ENCODE data around the gene DUXB. TPM values are rescaled to one million over a fixed set of nuclear protein-coding genes. Genes with fewer than 3 reads are reported as not detected.

The DUXB gene, protein sequence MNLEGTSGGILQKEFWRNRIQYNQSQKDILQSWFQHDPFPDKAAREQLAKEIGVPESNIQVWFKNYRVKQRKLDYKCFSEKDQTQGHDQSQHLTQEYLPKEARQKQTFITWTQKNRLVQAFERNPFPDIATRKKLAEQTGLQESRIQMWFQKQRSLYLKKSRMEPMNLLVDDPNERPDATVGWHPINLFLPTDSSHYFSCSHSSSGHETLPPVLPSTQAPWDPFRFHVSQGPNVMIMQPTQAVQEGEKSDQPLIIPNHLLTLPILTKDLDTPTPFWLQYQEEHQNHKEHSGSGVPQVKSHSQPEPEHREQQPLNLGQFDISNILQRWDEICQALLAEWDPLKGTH
- total RNA-seq (not detected in 2 replicates), polyA plus RNA-seq (0.37 TPM in 1 of 2 replicates, not detected in the other)

DNA sequence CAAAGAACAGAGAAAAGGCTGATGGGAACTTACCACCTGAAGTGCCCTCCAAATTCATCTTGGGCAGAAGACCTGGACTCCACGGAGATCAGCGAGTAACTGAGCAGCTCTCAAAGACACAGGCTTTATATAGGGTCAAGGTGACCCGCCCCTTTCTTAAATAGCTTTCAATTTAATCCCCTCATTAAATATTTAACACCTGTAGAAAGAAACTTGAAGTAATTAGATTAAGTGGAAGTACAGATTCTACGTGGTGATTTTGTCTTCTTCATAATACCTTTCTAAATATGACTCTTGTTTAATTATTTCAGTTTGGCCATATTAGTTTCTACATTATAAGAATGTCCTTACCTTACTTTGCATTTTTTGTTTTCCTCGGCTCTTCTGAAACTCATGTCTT is at the start of gene DUXB:
Gene DUXB (minus strand): TSS at position 101 of the 400 bp plus-strand sequence. CDS start 43 bp downstream, at position 58.
- TF ChIP-seq, protein P1, sequence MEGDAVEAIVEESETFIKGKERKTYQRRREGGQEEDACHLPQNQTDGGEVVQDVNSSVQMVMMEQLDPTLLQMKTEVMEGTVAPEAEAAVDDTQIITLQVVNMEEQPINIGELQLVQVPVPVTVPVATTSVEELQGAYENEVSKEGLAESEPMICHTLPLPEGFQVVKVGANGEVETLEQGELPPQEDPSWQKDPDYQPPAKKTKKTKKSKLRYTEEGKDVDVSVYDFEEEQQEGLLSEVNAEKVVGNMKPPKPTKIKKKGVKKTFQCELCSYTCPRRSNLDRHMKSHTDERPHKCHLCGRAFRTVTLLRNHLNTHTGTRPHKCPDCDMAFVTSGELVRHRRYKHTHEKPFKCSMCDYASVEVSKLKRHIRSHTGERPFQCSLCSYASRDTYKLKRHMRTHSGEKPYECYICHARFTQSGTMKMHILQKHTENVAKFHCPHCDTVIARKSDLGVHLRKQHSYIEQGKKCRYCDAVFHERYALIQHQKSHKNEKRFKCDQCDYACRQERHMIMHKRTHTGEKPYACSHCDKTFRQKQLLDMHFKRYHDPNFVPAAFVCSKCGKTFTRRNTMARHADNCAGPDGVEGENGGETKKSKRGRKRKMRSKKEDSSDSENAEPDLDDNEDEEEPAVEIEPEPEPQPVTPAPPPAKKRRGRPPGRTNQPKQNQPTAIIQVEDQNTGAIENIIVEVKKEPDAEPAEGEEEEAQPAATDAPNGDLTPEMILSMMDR (IDR thresholded peaks at IDR 0.05; ENCODE audit: low read depth, low read length) = no peak

DNA sequence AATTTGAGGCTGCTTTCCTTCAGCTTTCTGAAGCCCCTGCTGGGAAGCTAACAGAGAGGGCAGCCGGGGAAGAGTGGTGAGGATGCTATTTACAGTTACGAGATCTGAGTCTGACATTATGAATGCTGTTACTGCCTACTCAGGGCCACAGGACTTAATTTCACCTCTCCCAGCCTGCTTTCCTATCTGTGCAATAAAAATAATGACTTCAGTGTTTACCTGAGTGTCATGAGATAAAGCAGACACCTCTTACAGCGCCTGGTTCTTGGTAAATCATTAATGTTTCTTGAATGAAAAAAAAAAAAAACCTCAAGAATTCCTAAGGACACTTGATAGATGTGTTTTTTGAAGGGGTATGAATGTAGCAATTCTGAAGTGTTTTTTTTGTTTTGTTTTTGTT is 49.3 kb upstream of the DUXB start:
- no peak overlapping the region for H3K27ac ChIP-seq
- no peaks in the 10 kb centered on the region for H3K9me3 ChIP-seq (ENCODE audit: low read depth)
- no peaks in the 10 kb centered on the region for H3K27me3 ChIP-seq
- H3K4me1 ChIP-seq (ENCODE audit: low read depth) = no peaks in the 10 kb centered on the region
- no peaks in the 10 kb centered on the region for H3K36me3 ChIP-seq
- no peak for DNase-seq (ENCODE audit: low read depth in 1 of 2, low spot score in 1 of 2)
- TF ChIP-seq, protein P1 (IDR thresholded peaks at IDR 0.05; ENCODE audit: low read depth, low read length) = no peak
- H3K4me3 ChIP-seq = no peak overlapping the region

More for the DNA sequence above, at the start of gene DUXB:
- Histone ChIP-seq H3K27ac (no peak within 1 kb of the TSS), H3K36me3 (no peaks in the 10 kb centered on the region), H3K27me3 (no peaks in the 10 kb centered on the region), H3K4me3 (no peak within 1 kb of the TSS), H3K4me1 (ENCODE audit: low read depth) (no peaks in the 10 kb centered on the region), H3K9me3 (ENCODE audit: low read depth) (no peaks in the 10 kb centered on the region)
- no peak for DNase-seq (ENCODE audit: low read depth in 1 of 2, low spot score in 1 of 2)

DNA sequence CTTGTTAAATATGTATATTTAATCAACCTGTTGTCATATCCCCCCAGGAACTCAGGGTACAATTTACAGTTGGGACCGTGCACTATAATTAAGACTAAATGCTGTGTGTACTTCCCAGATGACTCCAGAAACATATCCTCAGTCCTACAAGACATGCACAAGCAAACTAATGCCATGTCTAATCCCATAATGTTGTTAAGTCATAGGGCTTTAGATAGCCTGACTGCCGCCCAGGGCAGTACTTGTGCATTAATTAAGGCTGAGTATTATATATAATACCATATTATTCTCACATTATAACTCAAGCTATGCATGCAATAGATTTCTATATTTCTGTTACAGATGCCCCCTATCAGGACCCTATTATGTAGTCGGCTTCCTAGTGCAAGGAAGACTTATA is 45.1 kb upstream of the DUXB start:
- H3K27ac ChIP-seq = no peak overlapping the region

DNA sequence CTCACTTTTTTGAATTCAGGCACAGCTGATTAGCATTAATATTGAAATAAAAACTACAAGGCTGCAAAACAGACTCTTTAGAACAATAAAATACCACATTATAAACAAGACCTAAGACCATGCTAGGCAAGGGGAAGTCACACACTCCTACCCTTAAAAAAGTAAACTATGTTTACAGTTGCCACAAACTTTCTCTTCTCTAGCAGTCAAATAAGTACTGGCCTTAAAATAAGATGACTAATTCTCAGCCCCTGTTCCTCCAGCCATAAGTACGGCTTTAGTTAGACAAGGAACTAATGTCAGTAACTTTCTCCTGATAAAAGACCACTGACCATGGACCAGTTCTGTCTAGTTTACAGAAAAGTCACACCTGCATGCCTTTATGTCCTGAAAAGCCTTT is 44.6 kb upstream of the DUXB start:
- H3K36me3 ChIP-seq = no peaks in the 10 kb centered on the region
- no peak overlapping the region for H3K27ac ChIP-seq
- TF ChIP-seq, protein P1 (IDR thresholded peaks at IDR 0.05; ENCODE audit: low read depth, low read length) = no peak
- H3K4me1 ChIP-seq (ENCODE audit: low read depth) = no peaks in the 10 kb centered on the region
- no peak for DNase-seq (ENCODE audit: low read depth in 1 of 2, low spot score in 1 of 2)
- H3K9me3 ChIP-seq (ENCODE audit: low read depth) = peaks cover 9% of the 10 kb centered on the region
- H3K27me3 ChIP-seq = no peaks in the 10 kb centered on the region
- H3K4me3 ChIP-seq = no peak overlapping the region

More for the DNA sequence above, 45.1 kb upstream of the DUXB start:
- TF ChIP-seq, protein P1 (IDR thresholded peaks at IDR 0.05; ENCODE audit: low read depth, low read length) = no peak
- H3K4me1 ChIP-seq (ENCODE audit: low read depth) = no peaks in the 10 kb centered on the region
- no peaks in the 10 kb centered on the region for H3K27me3 ChIP-seq
- no peak for DNase-seq (ENCODE audit: low read depth in 1 of 2, low spot score in 1 of 2)
- H3K9me3 ChIP-seq (ENCODE audit: low read depth) = peaks cover 9% of the 10 kb centered on the region
- H3K36me3 ChIP-seq = no peaks in the 10 kb centered on the region
- H3K4me3 ChIP-seq = no peak overlapping the region

DNA sequence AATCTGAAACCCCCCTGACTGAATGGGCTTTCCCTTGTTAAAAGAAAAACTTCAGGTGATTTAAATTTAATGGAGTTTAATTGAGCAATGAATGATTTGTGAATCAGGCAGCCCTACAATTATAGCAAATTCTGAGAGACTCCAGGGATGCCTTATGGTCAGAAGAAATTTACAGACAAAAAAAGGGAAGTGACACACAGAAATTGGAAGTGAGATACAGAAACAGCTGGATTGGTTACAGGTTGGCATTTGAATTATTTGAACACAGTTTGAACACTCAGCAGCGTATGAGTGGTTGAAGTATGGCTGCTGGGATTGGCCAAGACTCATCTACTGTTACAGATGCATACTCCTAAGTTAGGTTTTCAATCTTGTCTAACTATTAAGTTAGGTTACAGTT is 44.0 kb upstream of the DUXB start:
- Histone ChIP-seq H3K4me1 (ENCODE audit: low read depth) (no peaks in the 10 kb centered on the region), H3K9me3 (ENCODE audit: low read depth) (peaks cover 9% of the 10 kb centered on the region), H3K36me3 (no peaks in the 10 kb centered on the region), H3K27me3 (no peaks in the 10 kb centered on the region), H3K4me3 (no peak overlapping the region), H3K27ac (no peak overlapping the region)
- TF ChIP-seq, protein P1 (IDR thresholded peaks at IDR 0.05; ENCODE audit: low read depth, low read length) = no peak
- no peak for DNase-seq (ENCODE audit: low read depth in 1 of 2, low spot score in 1 of 2)

Measured in cardiac muscle cell (in vitro differentiated cells and primary cell).